Kidney (tissue), 14 donors: ENCODE measurements around the gene TRIM67. TPM values are rescaled to one million over a fixed set of nuclear protein-coding genes. Genes with fewer than 3 reads are reported as not detected.

Experiments
- DNase-seq, 5 donors: peaks; one replicate each; pipeline ENCODE4 v3.0.0-alpha.2; 2013 to 2020
- FAIRE-seq: peaks from 2 replicates; lab custom pipeline; 2012; peaks lifted over from hg19 to GRCh38; lab: Jason Lieb, UNC
- H3K27ac ChIP-seq, 2 donors: one replicate each; pipeline ENCODE4 v1.7.0; 2013; ENCODE audit warnings: low read depth in 2 of 2, low read length in 2 of 2, inconsistent platforms in 1 of 2
- H3K27me3 ChIP-seq: one replicate; pipeline ENCODE4 v1.7.1; 2013; ENCODE audit warnings: low read length, inconsistent platforms; ENCODE audit not compliant: control insufficient read depth, insufficient read depth
- H3K36me3 ChIP-seq, 3 donors: one replicate each; pipeline versions ENCODE4 v1.7.0 to v1.7.1; 2013; ENCODE audit warnings: low read length in 3 of 3, control low read depth in 1 of 3, inconsistent platforms in 1 of 3; ENCODE audit not compliant: insufficient read depth in 3 of 3, control insufficient read depth in 2 of 3
- H3K4me1 ChIP-seq, 3 donors: one replicate each; pipeline versions ENCODE4 v1.7.0 to v1.7.1; 2013; ENCODE audit warnings: low read length in 3 of 3, inconsistent platforms in 1 of 3, low read depth in 1 of 3; ENCODE audit not compliant: control insufficient read depth in 2 of 3, insufficient read depth in 2 of 3
- H3K4me3 ChIP-seq, 3 donors: one replicate each; pipeline versions ENCODE4 v1.7.0 to v1.8.1; 2013; ENCODE audit warnings: low read length in 3 of 3, control low read depth in 1 of 3, inconsistent platforms in 1 of 3
- H3K9ac ChIP-seq, 3 donors: one replicate each; pipeline versions ENCODE4 v1.7.0 to v1.7.1; 2013; ENCODE audit warnings: low read length in 3 of 3, control low read depth in 1 of 3, inconsistent platforms in 1 of 3
- H3K9me3 ChIP-seq, 3 donors: one replicate each; pipeline versions ENCODE4 v1.7.0 to v1.7.1; 2013; ENCODE audit warnings: low read length in 3 of 3, control low read depth in 1 of 3, inconsistent platforms in 1 of 3; ENCODE audit not compliant: control insufficient read depth in 2 of 3, insufficient read depth in 1 of 3
- intact Hi-C: fragments of 100-400 bp; cut with DNase I; formaldehyde crosslinking; loops from one replicate; pipeline ENCODE4 v1.11.1; 2022
- polyA plus RNA-seq: library from polyadenylated mRNA; stranded (reverse); fragments of 350-450 nt; fragmentation: Illumina TruSeq; extraction: RNeasy Lipid Tissue Mini Kit (QIAGEN cat#74804); gene quantifications from one replicate; pipeline ENCODE4 v1.2.3, GENCODE V29; 2014; ENCODE audit warnings: low read depth, low replicate concordance; ENCODE audit not compliant: insufficient read depth
- total RNA-seq: library from RNA; stranded (reverse); fragmentation: NEBNext Ultra II Directional; extraction: Animal tissue kit (Norgen Biotek cat#: 25700); gene quantifications from one replicate; pipeline ENCODE4 v1.2.1, GENCODE V29; 2021
- TF ChIP-seq, protein P1 (sequence below): IDR thresholded peaks from 3 replicates; pipeline ENCODE4 v1.5.1; 2012; ENCODE audit warnings: mild to moderate bottlenecking, moderate library complexity, borderline replicate concordance; ENCODE audit not compliant: insufficient read depth; ENCODE audit errors: extremely low read depth
- donor health status: control.
- donor health status: control.
- donor health status: control.
- donor health status: control.
- donor health status: control.
- donor health status: DM: yes; HTN: yes; CAD: no.
- donor health status: Normal renal cell carcinoma (clear cell type).

Gene TRIM67
- total and polyA plus RNA-seq, 2 donors from 2014 or later = 0.04 TPM; not detected in 1

DNA sequence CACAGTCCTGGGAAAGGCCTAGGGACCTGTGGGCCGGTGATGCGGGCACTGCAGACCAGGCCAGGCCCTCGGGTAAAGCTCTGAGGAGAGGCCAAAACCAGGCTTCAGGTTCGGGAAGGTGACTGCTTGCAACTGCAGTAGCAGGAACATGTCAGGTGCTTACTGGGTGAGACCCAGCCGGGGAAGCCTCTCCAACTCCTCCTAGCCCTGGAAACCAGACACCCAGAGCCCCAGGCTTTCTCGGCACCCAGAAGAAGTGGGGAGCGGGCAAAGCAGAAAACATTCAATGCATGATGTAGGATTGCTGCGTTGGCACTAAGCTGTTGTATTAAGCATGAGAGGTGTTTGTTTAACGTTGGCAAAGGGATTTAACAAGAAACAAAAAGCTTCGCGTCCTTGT is 58.9 kb downstream of the TRIM67 start:
- Histone ChIP-seq H3K9me3 (no peaks in the 10 kb centered on the region), H3K27ac (no peak overlapping the region), H3K27me3 (no peaks in the 10 kb centered on the region), H3K9ac (no peak overlapping the region), H3K4me3 (no peak overlapping the region), H3K36me3 (peaks cover 3 to 12% (median 8%) of the 10 kb centered on the region in 3 donors), H3K4me1 (no peaks in the 10 kb centered on the region)
- FAIRE-seq (no peak), DNase-seq (no peak)
- intact Hi-C loops = no loop called here
- TF ChIP-seq, protein P1, sequence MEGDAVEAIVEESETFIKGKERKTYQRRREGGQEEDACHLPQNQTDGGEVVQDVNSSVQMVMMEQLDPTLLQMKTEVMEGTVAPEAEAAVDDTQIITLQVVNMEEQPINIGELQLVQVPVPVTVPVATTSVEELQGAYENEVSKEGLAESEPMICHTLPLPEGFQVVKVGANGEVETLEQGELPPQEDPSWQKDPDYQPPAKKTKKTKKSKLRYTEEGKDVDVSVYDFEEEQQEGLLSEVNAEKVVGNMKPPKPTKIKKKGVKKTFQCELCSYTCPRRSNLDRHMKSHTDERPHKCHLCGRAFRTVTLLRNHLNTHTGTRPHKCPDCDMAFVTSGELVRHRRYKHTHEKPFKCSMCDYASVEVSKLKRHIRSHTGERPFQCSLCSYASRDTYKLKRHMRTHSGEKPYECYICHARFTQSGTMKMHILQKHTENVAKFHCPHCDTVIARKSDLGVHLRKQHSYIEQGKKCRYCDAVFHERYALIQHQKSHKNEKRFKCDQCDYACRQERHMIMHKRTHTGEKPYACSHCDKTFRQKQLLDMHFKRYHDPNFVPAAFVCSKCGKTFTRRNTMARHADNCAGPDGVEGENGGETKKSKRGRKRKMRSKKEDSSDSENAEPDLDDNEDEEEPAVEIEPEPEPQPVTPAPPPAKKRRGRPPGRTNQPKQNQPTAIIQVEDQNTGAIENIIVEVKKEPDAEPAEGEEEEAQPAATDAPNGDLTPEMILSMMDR = no peak

DNA sequence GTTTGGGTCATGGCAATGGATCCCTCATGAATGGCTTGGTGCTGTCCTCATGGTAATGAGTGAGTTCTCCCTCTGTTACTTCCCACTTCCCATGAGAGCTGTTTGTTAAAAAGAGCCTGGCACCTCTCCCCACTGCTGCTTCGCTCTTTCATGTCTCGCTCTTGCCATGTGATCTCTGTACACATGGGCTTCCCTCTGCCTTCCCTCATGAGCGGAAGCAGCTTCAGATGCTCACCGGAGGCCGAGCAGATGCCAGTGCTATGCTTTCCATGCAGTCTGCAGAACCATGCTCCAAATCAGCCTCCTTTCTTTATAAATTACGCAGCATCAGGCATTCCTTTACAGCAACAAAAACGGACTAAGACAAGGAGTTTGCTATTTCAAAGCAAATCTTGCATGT is 64.3 kb downstream of the TRIM67 start:
- Histone ChIP-seq H3K36me3 (peaks cover 3 to 29% (median 16%) of the 10 kb centered on the region in 3 donors), H3K4me3 (no peak overlapping the region), H3K9me3 (no peaks in the 10 kb centered on the region), H3K27me3 (no peaks in the 10 kb centered on the region), H3K9ac (no peak overlapping the region), H3K27ac (no peak overlapping the region), H3K4me1 (no peaks in the 10 kb centered on the region)
- TF ChIP-seq, protein P1 = no peak
- intact Hi-C loops = no loop called here
- DNase-seq (no peak), FAIRE-seq (no peak)

DNA sequence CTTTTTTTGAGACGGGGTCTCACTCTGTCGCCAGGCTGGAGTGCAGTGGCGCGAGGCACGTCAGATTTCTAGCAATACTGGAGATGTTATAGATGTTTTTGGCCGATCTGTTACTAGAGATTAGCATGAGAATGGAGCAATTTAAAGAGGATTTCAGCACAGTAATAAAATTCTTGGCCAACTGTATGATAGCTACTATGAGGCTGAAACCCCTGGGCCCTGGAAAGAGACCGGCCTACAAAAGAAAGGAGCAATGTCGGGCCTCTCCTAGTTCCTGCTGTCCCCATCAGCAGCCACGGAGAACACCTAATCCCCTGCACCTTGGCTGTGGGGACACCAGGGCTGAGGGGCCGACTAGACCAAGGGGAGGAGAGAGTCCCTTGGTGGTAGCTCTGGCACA is 69.7 kb downstream of the TRIM67 start:
- Histone ChIP-seq H3K4me1 (peaks cover 0 to 15% (median 3%) of the 10 kb centered on the region in 3 donors), H3K36me3 (peaks cover 0 to 13% (median 1%) of the 10 kb centered on the region in 3 donors), H3K27me3 (no peaks in the 10 kb centered on the region), H3K4me3 (no peak overlapping the region), H3K9me3 (no peaks in the 10 kb centered on the region), H3K9ac (no peak overlapping the region), H3K27ac (no peak overlapping the region)
- TF ChIP-seq, protein P1 = no peak
- no peak for DNase-seq
- intact Hi-C loops = no loop called here
- no peak for FAIRE-seq
